HG03064 (cell line): Measurements from ENCODE around the gene ZBTB14.

ENCODE experiments used
- ATAC-seq: cut with Tn5 transposase; IDR thresholded peaks from one replicate; pipeline ENCODE4 v1.9.1; 2021; ENCODE audit warnings: low read depth; ENCODE audit not compliant: unreplicated experiment

The ZBTB14 gene

DNA sequence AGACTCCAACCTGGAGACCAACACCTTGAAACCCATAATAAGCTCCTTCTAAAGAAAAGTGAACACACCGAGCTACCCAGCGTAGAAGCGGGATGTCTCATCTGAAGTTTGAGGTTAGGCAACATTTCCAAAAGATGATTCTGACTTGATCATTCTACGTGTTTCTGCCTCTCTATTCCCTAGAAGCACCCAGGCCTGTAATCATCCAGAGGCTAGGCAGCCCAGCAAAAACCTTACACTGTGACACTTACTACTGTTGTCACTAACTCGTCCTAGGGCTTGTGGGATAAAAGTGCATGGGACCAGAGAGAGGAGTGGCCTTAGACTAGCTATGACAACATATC is 1.4 kb downstream of the ZBTB14 start:
- ATAC-seq, result no peak

DNA sequence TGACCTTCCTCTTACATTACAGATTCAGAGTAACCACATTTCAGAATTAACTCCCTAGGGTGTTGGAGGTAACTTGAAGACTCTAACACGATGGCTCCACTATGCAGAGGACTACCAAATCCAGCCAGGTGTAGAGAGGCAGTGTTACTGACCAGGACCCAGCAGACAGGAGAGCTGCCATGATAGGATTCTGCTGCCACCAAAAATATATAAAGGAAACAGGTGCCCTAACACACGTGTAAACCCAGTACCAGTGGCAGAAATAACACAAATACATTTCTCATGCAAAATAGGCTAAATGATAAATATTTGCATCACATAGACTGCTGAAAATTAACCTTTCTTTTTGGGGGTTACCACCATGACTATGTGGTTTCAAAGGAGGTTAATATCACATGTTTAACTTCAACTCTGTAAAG is 7.0 kb downstream of the ZBTB14 start:
- ATAC-seq, result peak; percentile 58

DNA sequence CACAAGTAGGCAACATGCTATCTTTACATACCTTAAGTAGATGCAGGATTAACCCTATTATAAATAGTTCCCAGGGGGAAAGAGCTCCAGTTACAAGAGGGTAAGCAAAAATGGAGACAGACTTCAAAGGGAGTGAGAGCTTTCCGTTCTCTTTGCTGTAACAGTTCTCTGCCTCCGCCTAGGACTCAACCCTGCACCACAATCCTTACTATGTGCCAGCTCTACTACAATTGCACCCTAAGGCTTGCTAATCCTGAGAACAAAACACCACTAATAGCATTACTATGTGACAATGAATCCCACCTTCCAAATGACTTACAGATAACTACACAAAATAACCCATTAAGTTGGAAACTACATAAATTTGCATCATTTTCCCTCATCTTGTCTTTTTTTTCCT is 7.7 kb downstream of the ZBTB14 start:
- ATAC-seq, result no peak

DNA sequence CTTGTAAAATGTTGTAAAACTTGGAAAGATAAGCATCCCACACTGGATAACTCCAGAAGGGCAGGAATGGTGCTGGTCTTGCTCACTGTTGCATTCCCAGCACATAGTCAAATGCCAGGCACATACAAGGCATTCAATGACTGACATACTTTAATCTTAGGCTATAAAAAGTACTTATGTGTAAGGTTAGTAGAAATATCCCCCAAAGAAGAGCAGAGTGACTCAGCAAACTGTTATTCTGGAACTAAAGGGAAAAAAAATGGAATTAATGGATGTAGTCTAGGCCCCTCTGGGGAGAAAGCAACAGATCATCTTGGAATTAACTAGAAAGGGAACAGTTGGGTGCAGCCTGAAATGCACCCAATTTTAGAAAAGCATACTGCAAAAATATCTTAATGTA is 9.0 kb downstream of the ZBTB14 start:
- ATAC-seq, result no peak

DNA sequence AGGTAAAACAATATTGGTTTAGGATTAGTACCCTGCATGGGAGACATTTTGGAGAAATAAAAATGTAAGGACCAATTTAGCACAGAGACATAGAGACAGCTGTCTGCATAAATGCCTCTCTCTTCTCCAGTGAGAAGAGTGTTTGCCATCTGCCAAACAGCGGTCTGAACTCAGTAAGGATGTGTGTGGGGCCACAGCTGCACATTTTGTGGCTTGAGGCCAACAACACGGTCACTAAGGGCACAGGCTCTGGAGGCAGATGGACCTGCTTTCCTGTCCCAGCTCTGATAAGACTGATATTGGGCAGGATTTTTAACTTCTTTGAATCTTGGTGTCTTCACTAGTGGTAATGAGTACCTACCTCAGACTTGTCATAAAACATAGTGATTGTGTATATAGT is 10.2 kb downstream of the ZBTB14 start:
- no peak for ATAC-seq

DNA sequence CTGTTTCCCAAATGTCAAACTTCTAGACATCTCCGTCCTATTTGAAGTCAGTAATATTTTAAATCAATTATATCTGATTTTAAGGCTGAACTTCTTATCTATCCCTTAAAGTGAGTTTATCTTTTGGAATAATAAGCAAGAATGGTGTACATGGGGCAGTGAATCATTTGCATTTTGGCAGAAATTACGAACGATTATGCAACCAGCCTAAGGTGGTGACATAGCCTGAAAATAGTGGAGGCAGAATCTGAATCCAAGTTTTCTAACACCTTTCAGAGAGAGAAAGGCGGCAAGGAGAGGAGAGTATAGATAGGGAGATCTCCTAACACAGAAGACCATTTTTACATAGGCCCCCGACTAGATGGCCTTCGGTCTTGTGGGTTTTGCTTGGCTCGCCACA is 10.7 kb downstream of the ZBTB14 start:
- no peak for ATAC-seq

DNA sequence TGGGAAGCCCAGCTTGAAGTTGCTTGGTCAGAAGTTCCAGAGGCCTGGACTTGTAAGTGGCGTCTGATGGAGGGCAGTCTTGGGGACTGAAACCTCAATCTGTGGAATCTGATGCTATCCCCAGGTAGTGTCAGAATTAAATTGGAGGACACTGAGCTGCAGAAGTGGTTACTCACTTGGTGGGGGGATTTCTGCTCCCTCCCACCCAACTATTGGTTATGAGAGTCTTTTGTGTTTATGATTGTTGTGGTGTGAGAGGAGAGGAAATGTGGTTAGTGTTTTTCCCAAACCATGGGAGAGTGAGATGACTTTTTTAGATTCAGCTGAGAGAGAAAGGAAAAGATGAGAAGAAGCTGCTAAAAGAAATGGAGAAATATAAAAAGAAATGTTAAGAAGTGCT is 12.8 kb downstream of the ZBTB14 start:
- no peak for ATAC-seq

DNA sequence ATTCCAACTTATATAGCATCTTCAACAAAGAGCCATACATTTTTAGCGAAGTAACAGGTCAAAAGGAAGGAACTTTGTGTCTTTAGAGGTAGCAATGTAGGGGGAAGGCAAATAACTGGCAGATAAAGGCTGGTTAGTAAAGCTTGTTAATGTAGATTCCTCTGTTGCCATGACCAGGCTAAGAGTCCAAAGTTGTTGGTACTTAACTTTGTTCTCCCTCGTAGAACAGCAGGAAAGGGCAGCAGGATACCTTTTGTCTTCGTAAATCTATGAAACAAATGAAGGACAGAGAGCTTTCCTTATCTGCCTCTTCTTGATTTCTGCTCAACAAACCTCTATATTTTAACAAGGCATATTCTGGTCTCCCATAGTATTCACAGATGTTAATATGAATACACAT is 18.6 kb downstream of the ZBTB14 start:
- ATAC-seq, result no peak

DNA sequence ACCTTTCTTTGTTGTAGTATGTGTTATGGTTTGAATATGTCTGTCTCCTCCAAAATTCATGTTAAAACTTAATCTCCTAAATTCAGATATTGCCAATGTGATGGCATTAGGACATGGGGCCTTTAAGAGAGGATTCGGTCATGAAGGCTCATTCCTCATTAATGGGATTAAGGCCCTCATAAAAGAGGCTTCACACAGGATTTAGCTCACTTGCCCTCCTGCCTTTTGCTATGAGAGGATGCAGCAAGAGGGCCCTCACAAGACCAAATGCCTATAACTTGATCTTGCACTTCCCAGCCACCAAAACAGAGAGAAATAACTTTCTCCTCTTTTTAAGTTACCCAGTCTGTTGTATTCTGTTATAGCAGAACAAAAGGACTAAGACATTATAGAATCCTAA is 19.7 kb downstream of the ZBTB14 start:
- no peak for ATAC-seq

DNA sequence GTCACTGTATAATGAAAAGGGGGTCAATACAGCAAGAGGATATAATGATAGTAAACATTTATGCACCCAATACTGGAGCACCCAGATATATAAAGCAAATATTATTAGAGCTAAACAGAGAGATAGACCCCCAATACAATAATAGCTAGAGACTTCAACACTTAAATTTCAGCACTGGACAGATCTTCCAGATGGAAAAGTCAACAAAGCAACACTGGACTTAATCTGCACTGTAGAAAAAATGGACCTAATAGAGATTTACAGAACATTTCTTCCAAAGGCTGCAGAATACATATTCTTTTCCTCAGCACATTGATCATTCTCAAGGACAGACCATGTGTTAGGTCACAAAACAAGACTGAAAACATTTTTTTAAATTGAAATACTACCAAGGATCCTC is 26.7 kb downstream of the ZBTB14 start:
- ATAC-seq, result no peak

DNA sequence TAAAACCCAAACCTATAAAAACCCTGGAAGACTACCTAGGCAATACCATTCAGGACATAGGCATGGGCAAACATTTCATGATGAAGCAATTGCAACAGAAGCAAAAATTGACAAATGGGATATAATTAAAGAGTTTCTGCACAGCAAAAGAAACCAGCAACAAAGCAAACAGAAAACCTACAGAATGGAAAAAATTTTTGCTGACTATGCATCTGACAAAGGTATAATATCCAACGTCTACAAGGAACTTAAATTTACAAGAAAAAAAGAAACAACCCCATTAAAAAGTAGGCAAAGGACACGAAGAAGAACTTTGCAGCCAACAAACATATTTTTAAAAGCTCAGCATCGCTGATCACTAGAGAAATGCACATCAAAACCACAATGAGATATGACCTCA is 28.8 kb downstream of the ZBTB14 start:
- no peak for ATAC-seq

DNA sequence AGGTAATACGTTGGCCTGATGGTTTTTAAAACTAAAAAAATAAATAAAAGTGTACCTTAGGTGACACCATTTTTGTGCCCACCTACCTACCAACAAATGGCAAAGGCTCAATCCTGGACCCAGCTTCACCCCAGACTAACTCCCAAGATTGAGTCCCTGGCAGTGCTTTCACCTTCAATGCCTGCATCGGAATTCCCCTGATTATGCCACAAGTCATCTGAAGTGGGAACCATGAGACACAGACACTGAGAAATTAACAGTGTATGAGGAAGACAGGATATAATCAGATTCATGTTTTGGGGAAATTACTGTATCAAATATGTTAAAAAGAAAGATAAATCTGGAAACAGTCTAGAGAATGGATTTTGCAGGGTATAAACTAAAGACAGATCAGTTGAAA is 41.6 kb downstream of the ZBTB14 start:
- no peak for ATAC-seq

DNA sequence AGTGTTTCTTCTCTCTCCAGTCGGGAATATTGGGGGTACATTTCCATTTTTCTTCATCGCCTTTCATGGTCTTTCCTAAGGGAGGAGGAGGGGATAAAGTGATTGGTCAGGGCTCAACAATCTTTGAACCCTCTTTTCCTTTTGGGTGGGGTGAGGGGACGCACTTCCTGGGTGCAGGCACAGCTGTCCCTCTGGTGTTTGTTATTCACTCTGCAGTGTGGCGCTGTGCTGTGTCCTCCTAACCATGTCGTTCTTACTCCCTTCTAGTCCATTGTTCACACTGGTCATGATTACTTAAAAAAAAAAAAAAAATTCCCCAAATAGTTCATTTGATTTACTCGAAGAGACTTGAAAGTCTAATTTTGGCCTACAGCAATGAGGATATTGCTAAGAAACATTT is 44.4 kb downstream of the ZBTB14 start:
- ATAC-seq, result no peak

DNA sequence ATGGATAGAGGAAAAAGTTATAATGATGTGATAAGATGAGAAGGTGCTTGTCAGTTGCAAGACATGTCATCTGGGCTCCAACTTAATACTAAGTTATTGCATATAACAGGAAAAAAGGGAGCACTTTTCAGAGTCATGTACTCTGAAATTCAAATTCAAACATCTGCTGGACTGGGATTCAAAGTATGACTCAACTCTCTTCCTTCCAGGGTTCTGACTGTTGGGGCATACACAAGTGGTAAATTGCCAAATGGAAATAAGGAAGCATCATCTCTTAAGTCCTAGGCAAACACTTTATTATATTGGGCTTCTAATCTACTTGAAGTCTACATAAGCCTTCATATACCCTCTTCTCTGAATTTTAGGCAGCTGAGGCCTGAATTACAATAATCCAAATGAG is 44.9 kb downstream of the ZBTB14 start:
- no peak for ATAC-seq

DNA sequence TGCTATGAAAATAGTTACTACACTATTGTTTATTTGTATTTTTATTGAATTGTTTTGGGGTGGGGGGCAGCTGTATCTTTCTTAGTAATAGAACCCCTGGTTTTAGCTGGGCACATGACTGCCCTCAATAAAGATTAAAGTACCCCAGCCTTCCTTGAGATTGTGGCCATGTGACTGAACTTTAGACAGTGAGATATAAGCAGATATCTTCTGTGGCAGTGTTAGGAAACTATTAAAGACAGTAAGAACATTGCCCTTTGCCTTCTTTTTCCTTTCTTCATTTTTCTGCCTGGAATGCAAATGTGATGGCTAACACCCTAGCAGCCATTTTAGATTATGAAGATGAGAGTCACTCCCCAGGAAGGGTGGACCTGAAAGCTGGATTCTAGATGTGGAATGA is 50.6 kb downstream of the ZBTB14 start:
- ATAC-seq, result no peak

DNA sequence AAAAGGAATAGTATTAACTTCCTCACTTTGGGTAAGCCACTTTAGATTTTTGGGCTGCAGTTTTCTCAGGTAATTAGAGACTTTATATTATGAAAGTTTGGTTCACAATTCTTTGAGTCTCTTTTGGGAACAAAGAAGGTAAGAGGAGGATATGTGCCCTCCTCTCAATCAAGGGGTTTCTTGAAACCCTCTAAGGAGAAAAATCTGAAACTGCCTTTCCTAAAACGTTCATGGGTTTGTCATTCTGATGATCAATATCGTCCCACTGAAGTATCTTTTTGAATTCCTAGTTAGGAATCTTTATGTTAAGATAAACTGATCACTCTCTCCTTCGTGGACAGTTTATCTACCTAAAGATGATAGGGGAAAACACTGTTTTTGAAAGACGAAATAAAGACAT is 56.1 kb downstream of the ZBTB14 start:
- ATAC-seq, result no peak
